ENCODE results near the gene SNCA. TPM values are rescaled to one million over a fixed set of nuclear protein-coding genes. Genes with fewer than 3 reads are reported as not detected.

SNCA gene
- total RNA-seq, 1 experiment from 2014 or later: 6.0 TPM

DNA sequence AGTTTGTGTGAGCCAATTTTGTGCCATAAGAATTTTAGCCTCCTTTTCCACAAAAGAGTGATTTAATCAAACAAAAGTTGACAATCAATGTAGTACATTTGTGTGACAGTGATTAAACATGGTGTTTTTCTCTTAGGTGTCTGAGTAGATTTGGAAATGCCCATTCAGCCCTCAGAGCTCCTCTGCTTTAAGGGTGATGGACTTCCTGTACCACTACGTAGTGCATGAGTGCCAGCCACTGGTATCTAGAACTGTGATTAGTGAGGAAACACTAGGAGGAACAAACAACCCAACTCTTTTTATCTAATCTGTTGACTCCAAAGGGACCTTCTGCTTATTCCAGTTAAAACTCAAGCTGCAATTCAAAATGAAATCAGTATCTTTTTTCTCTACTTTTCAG is 151.7 kb downstream of the SNCA start:
- intact Hi-C loops (cut with micrococcal nuclease; ENCODE audit: unreplicated experiment) (no loop called here), in situ Hi-C loops (cut with HindIII; ENCODE audit: low pct_unique_long_range_greater_than_20kb, low sequenced_read_pairs) (no loop called here)
- TF ChIP-seq, protein P1, sequence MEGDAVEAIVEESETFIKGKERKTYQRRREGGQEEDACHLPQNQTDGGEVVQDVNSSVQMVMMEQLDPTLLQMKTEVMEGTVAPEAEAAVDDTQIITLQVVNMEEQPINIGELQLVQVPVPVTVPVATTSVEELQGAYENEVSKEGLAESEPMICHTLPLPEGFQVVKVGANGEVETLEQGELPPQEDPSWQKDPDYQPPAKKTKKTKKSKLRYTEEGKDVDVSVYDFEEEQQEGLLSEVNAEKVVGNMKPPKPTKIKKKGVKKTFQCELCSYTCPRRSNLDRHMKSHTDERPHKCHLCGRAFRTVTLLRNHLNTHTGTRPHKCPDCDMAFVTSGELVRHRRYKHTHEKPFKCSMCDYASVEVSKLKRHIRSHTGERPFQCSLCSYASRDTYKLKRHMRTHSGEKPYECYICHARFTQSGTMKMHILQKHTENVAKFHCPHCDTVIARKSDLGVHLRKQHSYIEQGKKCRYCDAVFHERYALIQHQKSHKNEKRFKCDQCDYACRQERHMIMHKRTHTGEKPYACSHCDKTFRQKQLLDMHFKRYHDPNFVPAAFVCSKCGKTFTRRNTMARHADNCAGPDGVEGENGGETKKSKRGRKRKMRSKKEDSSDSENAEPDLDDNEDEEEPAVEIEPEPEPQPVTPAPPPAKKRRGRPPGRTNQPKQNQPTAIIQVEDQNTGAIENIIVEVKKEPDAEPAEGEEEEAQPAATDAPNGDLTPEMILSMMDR (IDR thresholded peaks at IDR 0.05): no peak
- TF ChIP-seq, protein P2, sequence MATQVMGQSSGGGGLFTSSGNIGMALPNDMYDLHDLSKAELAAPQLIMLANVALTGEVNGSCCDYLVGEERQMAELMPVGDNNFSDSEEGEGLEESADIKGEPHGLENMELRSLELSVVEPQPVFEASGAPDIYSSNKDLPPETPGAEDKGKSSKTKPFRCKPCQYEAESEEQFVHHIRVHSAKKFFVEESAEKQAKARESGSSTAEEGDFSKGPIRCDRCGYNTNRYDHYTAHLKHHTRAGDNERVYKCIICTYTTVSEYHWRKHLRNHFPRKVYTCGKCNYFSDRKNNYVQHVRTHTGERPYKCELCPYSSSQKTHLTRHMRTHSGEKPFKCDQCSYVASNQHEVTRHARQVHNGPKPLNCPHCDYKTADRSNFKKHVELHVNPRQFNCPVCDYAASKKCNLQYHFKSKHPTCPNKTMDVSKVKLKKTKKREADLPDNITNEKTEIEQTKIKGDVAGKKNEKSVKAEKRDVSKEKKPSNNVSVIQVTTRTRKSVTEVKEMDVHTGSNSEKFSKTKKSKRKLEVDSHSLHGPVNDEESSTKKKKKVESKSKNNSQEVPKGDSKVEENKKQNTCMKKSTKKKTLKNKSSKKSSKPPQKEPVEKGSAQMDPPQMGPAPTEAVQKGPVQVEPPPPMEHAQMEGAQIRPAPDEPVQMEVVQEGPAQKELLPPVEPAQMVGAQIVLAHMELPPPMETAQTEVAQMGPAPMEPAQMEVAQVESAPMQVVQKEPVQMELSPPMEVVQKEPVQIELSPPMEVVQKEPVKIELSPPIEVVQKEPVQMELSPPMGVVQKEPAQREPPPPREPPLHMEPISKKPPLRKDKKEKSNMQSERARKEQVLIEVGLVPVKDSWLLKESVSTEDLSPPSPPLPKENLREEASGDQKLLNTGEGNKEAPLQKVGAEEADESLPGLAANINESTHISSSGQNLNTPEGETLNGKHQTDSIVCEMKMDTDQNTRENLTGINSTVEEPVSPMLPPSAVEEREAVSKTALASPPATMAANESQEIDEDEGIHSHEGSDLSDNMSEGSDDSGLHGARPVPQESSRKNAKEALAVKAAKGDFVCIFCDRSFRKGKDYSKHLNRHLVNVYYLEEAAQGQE (IDR thresholded peaks at IDR 0.05; ENCODE audit: insufficient read depth in 1 of 2, low read depth in 2 of 2, low read length in 1 of 2): no peak
- no peak for TF ChIP-seq TCF7L2 (IDR thresholded peaks at IDR 0.05; ENCODE audit: low read depth, low read length)
- no peak for TF ChIP-seq SIN3A (IDR thresholded peaks at IDR 0.05; ENCODE audit: borderline replicate concordance, insufficient read depth, low read depth, low read length)
- no peak for TF ChIP-seq POLR2AphosphoS5 (IDR thresholded peaks at IDR 0.05; ENCODE audit: low read depth, low read length)
- POLR2A ChIA-PET: no interaction called here
- Histone ChIP-seq H3K27me3 (ENCODE audit: control insufficient read depth, insufficient read depth, low read length) (no peaks in the 10 kb centered on the region), H3K36me3 (ENCODE audit: control insufficient read depth, insufficient read depth, low read length) (no peaks in the 10 kb centered on the region), H3K27ac (ENCODE audit: low read length) (no peak overlapping the region), H3K9me3 (ENCODE audit: control insufficient read depth, insufficient read depth, low read depth, low read length) (no peaks in the 10 kb centered on the region), H3K4me1 (ENCODE audit: control insufficient read depth, insufficient read depth, low read length) (no peaks in the 10 kb centered on the region), H3K4me3 (ENCODE audit: low read depth in 2 of 2, low read length in 2 of 2) (no peak overlapping the region)
- no peak for DNase-seq (ENCODE audit: low read depth, low spot score)
- no peak for ATAC-seq
- CTCF ChIA-PET: no interaction called here
- BruUV-seq (replicated peaks): no TSS peak

DNA sequence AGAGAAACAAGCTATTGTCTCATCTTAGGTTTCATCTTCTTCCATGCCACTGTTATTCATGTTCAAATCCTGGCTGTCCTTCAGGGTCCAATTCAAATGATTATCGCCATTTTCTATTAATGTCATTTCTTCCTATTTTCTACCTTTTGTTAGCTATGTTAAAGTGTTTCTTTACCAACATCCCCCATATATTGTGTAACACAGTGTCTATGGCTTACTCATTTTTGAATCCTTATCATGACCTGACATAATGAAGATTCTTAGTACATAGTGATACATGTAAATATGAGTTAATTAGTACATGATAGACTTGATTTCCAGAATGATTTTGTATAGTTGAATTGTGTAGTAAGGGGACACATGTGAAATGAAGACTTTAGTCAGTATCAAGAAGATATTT is 152.4 kb downstream of the SNCA start:
- H3K9me3 ChIP-seq (ENCODE audit: control insufficient read depth, insufficient read depth, low read depth, low read length): no peaks in the 10 kb centered on the region
- POLR2A ChIA-PET: no interaction called here
- CTCF ChIA-PET: no interaction called here
- DNase-seq (ENCODE audit: low read depth, low spot score) (no peak), ATAC-seq (no peak)
- TF ChIP-seq, protein P2 (IDR thresholded peaks at IDR 0.05; ENCODE audit: insufficient read depth in 1 of 2, low read depth in 2 of 2, low read length in 1 of 2): no peak
- no peak for TF ChIP-seq POLR2AphosphoS5 (IDR thresholded peaks at IDR 0.05; ENCODE audit: low read depth, low read length)
- no peak for TF ChIP-seq TCF7L2 (IDR thresholded peaks at IDR 0.05; ENCODE audit: low read depth, low read length)
- TF ChIP-seq, protein P1 (IDR thresholded peaks at IDR 0.05): no peak
- TF ChIP-seq SIN3A (IDR thresholded peaks at IDR 0.05; ENCODE audit: borderline replicate concordance, insufficient read depth, low read depth, low read length): no peak
- H3K27ac ChIP-seq (ENCODE audit: low read length): no peak overlapping the region
- no peak overlapping the region for H3K4me3 ChIP-seq (ENCODE audit: low read depth in 2 of 2, low read length in 2 of 2)
- H3K36me3 ChIP-seq (ENCODE audit: control insufficient read depth, insufficient read depth, low read length): no peaks in the 10 kb centered on the region
- intact Hi-C loops (cut with micrococcal nuclease; ENCODE audit: unreplicated experiment): no loop called here
- in situ Hi-C loops (cut with HindIII; ENCODE audit: low pct_unique_long_range_greater_than_20kb, low sequenced_read_pairs): no loop called here
- BruUV-seq (replicated peaks): no TSS peak
- H3K4me1 ChIP-seq (ENCODE audit: control insufficient read depth, insufficient read depth, low read length): no peaks in the 10 kb centered on the region
- H3K27me3 ChIP-seq (ENCODE audit: control insufficient read depth, insufficient read depth, low read length): no peaks in the 10 kb centered on the region

Measured in Panc1 (cell line).